ENCODE data around the gene NAGPA.
"Not testable (repeated sequence)": the region's sequence is repeated elsewhere in the genome, so short reads cannot be mapped to it uniquely, and the experiment has no call there.

NAGPA gene

GRCh38 chr16:5033256-5034166 lies at the start of gene NAGPA:
NAGPA (minus strand) TSS chr16:5033935; CDS start chr16:5033914, 21 bp downstream.
- DNase-seq, result peak; percentile 70 to 74 (median 72)

DNA sequence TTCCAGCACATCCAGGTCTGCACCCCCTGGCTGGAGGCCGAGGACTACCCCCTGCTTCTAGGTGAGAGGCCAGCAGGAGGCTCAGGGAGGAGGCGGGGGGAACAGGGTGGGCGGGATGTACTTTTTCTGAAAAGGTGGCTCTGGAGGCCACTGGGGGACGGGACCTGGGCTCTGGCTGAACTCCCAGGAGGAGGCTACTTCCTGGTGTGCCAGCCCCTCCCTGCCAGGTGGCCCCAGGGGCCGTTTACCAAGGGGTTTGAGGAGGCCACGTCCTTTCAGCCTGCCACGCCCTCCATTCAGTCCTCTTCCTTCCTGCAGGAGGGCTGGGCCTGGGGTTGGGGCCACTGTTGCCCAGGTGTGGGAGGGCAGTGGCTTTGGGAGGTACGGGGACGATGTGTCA lies 47.3 kb upstream of the NAGPA start:
- DNase-seq, result not testable (repeated sequence)

DNA sequence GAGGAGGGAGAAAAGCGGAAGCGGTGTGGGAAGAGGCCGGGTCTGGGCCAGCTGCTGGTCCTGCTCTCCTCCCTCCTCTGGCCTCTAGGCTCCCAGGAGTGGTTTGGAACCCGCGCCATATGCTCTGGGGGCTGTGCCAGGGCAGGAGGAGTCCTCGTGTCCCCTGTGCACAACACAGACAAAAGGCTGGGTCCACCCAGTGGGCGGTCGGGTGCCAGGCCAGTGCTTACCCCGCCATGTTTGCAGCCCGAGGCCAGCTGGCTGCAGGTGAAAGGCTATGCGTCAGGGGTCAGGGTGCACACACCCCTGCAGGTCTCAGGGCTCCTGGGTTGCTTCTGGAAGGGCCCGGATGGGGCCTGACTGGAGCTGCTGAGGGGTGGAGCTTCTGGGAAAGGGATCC lies 46.7 kb upstream of the NAGPA start:
- DNase-seq, result not testable (repeated sequence)

GRCh38 chr16:5078626-5079025 lies 44.9 kb upstream of the NAGPA start:
- no peak for DNase-seq

GRCh38 chr16:5077304-5077703 lies 43.6 kb upstream of the NAGPA start:
- no peak for DNase-seq

GRCh38 chr16:5075637-5076036 lies 41.9 kb upstream of the NAGPA start:
- DNase-seq, result no peak

DNA sequence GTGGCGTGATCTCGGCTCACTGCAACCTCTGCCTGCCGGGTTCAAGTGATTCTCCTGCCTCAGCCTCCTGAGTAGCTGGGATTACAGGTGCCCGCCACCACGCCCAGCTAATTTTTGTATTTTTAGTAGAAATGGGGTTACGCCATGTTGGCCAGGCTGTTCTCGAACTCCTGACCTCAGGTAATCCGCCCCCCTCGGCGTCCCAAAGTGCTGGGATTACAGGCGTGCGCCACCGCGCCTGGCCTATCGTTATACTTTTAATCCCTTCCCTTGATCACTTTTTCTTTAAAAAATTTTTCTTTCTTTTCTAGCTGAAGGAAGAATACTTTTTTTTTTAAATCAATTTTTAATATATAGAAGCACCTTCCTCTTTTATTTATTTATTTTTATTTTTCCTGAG lies 40.0 kb upstream of the NAGPA start:
- not testable (repeated sequence) for DNase-seq

DNA sequence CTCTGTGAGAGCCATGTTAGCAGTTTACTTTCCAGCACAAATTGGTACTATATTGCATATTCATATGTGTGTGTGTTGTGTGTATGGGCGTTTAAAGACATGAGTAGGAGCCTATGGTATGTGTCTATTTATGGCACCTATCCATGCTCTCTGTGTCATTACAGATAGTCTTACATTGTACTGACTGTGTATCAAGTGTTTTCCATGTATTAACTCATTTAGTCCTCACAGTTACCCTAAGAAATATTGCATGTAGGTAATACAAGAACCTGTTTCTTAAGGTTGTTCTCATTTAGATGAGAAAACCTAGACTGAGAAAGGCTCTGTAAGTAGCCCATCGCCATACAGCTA lies 39.5 kb upstream of the NAGPA start:
- DNase-seq, result no peak

DNA sequence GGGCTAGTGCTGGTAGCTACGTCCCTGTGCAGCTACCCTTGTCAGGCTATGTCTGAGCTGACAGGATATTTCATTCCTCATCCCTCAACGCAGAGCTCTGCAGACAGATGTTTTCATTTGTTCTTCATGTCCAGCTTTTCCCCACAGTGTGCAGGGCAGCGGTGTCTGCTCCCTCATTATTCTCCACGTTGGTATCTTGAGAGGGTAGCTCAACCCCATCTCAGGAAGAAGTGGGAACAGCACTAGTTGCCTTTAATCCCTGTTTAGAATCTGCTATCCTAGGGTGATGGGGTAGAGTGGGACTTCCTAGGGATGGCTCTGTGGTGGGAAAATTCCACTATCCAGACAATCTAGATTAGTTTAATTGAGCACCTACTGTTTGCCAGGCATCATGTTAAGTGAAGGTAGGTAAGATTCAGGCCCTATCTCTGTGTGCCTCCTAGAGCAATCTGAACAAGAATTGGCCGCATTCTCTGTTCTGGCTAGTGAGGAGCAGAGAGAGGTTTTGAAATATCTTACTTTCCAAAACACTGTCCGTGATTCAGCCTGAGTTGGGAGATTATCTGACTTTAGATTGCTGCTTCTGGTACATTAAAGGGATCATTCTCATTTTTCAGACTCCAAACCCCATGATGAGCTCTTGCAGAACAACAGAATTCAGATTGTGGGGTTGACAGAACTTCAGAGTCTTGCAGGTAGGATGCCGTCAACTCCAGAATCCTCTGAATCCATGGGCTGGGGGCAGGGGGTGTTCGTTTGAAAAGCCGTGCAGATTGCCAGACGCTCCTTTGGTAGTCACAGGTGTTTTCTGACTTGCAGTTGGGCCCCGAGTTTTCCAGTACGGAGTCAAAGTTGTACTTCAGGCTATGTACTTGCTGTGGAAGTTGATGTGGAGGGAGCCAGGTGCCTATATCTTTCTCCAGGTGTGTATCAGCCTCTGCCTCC lies 38.9 kb upstream of the NAGPA start:
- no peak for DNase-seq

DNA sequence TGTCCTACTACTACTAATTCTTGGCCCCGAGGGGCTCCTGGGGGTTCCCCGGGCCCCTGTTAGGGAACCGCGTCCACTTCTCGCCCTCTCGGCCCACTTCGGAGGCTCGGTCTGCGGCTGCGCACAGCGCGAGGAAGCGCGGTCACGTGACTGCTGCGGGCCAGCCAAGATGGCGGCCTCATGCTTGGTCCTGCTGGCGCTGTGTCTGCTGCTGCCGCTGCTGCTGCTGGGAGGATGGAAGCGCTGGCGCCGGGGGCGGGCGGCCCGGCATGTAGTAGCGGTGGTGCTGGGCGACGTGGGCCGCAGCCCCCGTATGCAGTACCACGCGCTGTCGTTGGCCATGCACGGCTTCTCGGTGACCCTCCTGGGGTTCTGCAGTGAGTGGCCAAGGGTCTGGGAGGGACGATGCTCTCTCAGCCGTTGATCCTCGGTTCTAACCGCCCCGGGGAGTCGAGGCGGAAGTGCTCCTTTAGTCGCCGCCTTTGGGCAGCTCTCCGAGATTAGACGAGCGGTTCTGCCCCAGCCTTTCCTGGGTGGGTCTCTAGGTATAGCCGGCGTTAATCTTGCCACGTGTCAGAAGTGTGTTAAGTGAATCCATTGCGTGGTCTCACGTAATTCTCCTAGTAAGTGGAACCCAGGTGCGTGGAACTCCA lies 38.1 kb upstream of the NAGPA start, which contains the start of gene ALG1:
Gene ALG1 (plus strand): TSS at position 163 of the 653 bp plus-strand sequence. CDS start 7 bp downstream, at position 170.
- peak; percentile 61 to 82 (median 76) for DNase-seq

- DNase-seq, result no peak
Measured at GRCh38 chr16:5071341-5071680, 37.6 kb upstream of the NAGPA start.

DNA sequence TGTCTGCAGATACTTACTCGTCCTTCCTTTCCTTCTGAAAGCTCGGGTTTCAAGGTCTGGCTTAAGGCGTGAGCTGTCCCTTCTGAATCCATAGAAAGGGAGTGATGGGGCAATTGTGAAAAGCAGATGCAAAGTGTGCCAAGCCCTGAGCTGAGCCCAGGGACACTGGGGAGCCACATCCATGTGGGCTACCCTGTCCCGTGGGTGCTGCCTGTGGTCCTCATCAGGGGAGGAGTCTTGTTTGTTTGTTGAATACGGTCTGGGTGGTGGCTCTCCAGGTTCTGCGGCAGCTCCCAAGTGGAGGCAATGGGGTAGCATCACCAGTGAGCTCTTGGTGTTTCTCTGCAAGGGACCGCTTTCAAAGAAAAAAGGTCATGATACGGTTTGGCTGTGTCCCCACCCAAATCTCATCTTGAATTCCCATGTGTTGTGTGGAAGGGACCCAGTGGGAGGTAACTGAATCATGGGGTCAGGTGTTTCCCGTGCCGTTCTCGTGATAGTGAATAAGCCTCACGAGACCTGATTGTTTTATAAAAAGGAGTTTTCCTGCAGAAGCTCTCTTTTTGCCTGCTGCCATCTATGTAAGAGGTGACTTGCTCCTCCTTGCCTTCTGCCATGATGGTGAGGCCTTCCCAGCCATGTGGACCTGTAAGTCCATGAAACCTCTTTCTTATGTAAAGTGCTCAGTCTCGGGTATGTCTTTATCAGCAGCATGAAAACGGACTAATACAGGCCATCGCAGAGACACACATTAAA lies 36.9 kb upstream of the NAGPA start:
- DNase-seq, result no peak

GRCh38 chr16:5069854-5070253 lies 36.1 kb upstream of the NAGPA start:
- no peak for DNase-seq

- DNase-seq, result no peak
Measured at GRCh38 chr16:5069048-5069447, 35.3 kb upstream of the NAGPA start.

DNA sequence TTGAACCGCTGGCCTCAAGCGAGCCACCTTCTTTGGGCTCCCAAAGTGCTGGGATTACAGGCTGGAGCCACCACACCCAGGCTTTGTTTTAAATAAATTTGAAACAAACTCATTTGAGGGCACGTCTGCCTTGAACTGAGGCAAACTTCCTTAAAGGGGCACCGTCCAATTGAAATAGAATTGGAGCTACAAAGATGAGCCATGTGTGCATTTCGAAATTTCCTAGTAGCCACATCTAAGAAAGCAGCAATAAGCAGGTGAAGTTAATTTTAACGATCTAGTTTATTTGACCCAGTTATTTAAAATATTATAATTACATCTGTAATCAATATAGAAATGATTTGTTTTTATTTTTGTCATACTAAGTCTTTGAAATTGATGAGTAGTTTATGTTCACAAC lies 32.8 kb upstream of the NAGPA start:
- DNase-seq, result no peak

DNA sequence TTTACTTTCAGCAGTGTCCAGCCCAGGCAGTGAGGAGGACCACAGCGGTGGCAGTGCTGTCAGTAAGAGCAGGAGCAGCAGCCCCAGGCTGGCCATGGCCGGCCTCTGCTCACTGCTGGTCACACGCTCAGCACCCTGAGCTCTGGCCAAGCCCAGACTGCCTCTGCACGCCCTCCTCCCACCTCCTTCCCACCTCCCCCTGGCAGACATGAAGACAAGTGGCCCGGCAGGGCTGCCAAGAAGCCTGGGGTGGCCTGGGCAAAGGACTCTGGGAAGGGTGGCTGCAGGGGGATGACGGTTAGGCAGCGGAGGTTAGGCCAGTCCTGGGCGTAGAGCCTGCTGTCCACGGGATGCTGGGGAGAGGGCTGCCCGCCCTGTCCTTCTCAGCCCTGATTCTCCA lies 32.1 kb upstream of the NAGPA start, which contains the start of gene C16orf89:
Gene C16orf89 (minus strand): TSS at position 144 of the 400 bp plus-strand sequence. CDS start 48 bp downstream, at position 96.
- no peak for DNase-seq

GRCh38 chr16:5065326-5065725 lies 31.6 kb upstream of the NAGPA start:
- DNase-seq, result no peak

GRCh38 chr16:5064915-5065314 lies 31.2 kb upstream of the NAGPA start:
- DNase-seq, result no peak

DNA sequence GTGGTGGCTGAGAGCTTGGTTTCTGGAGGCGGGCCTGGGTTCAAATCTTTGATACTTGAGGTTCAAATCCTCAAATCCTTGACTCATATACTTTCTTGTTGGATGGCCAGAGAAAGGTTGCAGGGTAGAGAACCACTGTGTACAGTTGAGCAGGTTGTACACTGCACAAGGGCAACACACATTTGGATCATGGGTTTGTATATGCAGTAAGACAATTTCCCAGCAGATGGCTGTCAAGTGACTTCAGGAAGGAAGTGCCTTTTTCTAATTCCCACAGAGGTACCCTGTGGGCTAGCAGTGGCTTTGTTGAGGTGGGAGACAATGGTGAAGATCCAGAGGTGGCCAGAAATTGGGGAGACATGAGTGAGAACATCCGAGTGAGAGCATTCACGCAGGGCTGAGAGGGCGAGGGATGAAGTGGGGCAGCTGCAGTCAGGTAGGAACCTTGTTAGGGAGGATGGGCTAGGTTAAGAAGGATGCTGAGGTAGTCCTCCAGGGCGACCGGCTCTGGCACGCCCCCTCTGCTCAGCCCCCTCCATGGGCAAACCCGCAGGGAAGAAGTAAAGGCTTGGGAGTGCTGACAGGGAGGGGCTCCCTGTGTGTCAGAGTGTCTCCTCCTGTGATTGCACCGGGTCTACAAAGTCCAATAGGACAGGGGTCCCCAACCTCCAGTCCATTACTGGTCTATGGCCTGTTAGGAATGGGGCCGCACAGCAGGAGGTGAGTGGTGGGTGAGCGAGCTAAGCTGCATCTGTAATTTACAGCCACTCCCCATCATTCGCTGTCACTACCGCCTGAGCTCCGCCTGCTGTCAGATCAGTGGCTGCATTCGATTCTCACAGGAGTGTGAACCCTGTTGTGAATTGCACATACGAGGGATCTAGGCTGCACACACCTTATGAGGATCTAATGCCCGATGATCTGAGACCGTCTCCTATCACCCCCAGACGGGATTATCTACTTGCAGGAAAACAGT lies 29.3 kb upstream of the NAGPA start:
- no peak for DNase-seq

- DNase-seq, result no peak
Measured at GRCh38 chr16:5062051-5062450, 28.3 kb upstream of the NAGPA start.

DNA sequence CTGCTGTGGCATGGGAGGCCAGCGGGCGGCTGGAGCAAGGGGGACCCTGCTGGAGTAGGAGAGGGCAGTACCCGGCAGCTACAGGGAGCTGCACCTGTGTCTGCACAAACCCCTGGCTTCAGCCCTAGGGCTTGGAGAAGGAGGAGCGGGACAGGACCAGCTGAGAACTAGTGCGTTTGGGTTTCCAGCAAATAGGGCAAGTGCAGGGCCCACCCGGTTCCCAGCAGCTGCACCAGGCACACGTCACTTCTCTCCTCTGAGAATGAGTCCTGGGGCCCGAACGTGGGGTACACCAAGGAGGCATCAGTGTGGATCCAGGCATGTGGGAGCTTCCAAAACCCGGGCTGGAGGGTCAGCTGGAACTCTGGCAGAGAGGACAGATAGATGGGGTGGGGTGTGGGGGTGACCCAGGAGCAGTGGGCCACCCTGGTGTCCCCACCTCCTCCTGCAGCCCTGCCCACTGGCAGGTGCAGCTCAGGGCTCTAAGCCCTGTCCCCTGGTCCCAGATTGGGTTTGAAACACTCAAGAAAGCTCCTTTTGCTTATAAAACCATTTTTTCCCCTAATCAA lies 26.4 kb upstream of the NAGPA start:
- no peak for DNase-seq
